Right forelimb (tissue), 1 donor: Measurements from ENCODE around the gene KCNH3.
A peak's percentile ranks its signal among the peaks of the same experiment; 100 is the strongest.

ENCODE experiments used
- DNase-seq: peaks from one replicate; pipeline ENCODE4 v3.0.0-alpha.2; 2018

KCNH3 gene

DNA sequence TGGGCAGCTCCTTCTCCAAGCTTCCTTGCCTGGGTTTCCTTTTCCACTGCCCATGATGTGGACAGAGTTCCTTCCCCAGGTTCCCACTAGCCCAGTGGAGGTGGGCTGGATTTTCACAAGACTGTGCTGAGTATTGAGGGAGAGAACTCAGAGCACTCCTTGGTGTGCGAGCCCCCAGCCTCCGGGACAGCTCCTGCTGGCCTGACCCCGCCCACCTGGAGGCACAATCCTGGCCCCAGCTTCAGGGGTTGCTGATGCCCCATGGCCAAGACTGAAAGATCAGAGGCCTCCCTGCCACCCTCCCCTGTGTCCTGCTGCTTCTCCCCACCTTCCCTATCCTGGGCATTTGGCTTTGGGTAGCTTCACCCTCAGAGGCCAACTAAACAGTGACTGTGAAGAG, 7.7 kb downstream of the KCNH3 start:
- peak; percentile 23 for DNase-seq

DNA sequence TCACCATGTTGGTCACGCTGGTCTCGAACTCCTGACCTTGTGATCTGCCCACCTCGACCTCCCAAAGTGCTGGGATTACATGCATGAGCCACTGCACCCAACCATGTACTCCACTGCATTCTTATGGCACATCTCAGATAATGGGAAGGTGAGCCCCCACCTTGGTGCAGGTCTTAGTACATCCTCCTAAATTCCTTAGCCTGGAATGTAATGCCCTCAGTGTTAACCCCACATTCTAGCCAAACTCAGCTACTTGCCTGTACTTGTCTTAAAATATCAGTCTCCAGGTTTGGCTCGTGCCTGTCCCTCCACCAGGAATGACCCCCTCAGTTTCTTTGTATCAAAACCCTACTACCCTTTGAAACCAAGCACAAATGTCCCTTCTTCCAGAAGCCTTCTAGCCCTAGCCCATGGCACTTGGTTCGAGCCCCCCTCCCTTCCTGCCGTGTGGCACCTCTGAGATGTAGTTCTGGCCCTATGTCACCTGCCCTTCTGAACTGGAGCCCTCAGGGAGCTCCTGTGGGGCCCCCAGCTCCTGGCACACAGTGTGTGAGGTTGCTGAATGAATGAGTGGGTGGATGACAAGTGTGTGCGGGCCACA, 8.4 kb downstream of the KCNH3 start:
- DNase-seq, result no peak

DNA sequence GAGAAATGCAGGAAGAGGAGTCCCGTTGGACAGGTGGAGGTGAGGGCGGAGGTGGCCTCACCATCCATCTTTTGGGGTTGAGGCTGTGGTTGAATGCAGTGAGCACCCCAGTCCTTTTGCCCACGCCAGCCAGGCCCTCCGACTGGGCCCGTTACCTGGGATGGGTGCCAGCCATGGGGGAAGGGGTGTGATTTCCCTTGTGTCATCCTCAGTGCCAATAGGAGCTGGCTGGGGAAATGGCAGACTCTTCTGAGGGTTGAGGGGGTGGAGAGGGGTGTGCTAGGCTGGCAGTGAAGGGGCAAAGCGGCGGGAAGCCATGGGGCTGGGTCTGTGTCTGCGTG, 9.6 kb downstream of the KCNH3 start:
- DNase-seq, result no peak

DNA sequence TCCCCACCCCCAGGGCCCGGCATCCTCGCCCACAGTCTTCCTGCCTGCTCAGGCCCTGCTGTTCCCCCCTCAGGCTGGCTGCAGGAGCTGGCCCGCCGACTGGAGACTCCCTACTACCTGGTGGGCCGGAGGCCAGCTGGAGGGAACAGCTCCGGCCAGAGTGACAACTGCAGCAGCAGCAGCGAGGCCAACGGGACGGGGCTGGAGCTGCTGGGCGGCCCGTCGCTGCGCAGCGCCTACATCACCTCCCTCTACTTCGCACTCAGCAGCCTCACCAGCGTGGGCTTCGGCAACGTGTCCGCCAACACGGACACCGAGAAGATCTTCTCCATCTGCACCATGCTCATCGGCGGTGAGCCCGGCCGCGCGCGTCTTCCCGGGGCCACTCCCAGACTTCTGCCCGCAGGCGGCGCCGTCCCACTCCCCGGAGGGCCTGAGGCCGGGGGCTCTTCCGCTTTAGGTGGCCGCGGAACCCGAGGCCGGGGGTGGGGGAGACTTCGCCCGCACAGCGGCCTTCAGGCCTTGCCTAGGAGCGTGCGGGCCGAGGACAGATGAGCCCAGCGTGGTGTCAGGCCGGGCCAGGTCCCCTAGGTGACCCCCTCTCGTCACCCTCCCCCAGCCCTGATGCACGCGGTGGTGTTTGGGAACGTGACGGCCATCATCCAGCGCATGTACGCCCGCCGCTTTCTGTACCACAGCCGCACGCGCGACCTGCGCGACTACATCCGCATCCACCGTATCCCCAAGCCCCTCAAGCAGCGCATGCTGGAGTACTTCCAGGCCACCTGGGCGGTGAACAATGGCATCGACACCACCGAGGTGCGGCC, 10.2 kb downstream of the KCNH3 start:
- peak; percentile 72 for DNase-seq

DNA sequence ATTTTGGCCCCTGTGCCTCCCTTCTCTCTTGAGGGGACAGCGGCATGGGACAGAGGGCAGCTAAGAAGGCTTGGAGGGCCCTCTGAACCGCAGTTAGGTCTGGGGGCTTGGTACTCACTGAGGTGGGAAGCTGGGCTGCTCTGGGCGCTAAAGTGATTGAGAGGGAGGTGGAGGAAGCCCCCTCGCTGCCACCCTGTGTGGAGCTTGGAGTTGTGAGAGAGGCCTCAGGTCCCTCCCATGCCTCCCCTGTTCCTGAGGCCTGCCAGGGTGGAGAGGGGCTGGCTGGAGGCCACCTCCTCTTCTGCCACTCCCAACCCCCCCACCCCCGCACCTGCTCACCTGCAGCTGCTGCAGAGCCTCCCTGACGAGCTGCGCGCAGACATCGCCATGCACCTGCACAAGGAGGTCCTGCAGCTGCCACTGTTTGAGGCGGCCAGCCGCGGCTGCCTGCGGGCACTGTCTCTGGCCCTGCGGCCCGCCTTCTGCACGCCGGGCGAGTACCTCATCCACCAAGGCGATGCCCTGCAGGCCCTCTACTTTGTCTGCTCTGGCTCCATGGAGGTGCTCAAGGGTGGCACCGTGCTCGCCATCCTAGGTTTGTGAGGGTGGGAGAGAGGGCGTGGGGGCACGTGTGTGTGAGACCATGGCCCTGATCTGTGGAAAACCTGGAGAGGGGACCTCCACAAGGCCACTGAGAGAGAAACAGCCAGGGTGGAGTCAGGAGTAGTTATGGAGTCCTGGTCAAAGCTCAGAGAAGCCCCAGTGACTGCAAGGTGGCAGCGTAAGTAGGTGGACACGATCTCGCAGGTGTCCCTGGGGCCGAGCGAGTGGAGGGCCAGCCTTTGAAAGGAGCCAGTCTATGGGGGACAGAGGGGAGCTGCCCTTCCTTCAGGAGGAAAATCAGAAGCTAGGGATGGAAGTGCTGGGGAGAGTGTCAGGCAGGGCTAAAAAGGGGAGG, 11.2 kb downstream of the KCNH3 start:
- no peak for DNase-seq

DNA sequence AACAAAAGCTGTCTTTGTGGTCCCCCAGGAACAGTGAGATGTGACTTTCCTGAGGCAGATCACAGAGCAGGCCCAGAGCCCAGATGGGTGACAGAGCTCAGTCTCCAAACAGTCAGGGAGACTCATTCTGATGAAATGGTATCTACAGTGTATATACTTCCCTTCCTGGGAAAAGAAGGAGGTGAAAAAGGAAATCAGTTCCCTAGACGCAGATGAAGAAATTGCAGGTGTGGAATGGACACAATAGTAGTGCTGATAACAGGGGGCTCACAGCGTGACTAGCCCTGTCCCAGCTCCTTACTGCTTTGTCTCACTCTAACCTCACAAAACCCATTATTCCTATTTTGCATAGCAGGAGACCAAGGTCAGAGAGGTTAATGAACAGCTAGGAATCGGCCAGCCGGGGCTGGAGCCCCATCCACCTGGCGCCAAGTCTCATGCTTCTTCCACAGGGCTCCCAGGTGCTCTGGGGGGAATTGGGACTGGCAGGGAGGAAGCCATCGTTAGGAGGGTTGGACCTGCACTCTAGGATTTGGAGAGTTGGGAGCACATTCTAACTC, 11.9 kb downstream of the KCNH3 start:
- DNase-seq, result no peak

DNA sequence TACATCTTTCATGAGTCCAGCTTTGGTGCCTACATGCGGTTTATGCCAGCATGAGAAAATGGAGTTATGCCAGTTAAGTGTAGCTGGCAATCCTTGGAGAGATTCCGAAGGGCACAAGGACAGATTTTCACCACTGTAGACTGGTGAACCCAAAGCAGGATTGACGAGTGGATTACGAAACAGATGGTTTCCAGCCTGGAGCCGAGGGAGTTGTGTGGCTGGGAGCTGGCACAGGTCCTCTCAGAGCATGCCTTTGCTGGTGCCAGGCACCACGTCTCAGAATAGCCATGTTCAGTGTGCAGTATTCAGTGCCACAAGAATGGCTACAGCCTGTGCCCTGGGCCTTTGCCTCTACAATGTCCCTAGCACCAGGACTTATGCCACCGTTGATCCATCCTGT, 13.2 kb downstream of the KCNH3 start:
- no peak for DNase-seq

DNA sequence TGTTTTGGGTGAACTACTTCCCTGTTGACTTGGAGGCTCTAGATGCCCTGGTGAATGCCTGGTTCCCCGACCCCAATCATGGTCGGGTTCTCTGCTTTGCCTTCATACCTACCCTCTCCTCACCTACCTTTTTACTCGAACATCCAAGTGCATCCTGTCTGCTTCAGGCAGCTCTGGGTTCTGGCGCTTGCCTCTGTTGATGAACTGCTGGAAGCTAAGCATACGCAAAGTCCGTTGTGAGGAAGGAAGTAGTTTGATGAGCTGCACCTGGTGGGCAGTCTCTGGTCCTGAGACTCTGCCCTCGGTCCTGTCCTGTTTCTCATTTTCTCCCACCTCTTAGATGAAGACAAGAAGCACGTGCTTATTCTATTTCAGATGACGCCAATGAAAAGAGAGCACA, 13.6 kb downstream of the KCNH3 start:
- DNase-seq, result no peak

DNA sequence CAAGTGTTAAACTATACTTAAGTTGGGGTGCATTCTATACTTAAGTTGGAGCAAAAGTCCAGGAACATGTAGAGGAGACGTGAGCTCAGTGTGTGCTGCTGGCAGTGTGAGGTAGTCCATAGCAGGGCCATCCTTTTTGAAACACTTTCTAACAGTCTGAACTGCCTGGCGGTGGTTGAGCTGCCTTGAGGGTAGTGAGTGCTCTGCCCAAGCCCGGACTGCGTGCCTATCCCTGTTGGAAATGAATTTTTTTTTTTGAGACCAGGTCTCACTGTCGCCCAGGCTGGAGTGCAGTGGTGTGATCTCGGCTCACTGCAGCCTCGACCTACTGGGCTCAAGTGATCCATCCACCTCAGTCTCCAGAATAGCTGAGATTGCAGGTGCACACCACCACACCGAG, 14.1 kb downstream of the KCNH3 start:
- DNase-seq, result no peak

DNA sequence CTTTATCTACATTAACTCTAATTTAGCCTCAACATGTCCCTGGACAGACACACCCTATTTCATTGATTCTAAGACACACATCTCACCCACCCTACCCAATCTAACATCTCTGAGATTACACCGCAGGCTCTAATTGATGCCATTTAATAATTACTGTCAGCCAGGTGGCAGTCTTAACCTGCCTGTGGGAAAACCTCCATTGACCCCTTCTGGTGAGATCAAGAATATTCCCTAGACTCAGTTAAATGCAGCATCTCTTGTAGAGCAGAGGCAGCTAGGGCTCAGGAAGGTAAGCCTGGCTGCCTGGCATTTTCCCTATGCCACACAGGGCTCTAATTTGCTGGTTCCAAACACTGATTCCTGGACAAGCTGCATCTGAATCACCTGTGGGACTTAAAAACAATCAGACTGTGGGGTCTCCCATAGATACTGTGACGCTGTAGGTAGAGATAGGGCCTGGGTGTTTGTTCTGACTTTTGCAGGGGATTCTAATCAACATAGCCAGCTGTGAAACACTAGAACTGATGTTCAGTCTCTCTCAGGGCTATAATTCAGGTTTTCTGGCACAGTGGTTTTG, 14.8 kb downstream of the KCNH3 start:
- peak; percentile 19 for DNase-seq

DNA sequence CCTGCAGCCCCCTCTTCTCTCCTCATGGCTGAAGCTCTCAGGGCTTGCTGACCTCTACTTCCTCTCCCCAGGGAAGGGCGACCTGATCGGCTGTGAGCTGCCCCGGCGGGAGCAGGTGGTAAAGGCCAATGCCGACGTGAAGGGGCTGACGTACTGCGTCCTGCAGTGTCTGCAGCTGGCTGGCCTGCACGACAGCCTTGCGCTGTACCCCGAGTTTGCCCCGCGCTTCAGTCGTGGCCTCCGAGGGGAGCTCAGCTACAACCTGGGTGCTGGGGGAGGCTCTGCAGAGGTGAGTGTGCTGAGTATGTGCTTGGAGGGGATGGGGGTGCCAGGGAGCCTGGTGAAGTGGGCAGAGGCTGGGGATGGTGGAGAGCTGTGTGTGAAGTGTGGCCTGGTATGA, 15.4 kb downstream of the KCNH3 start:
- peak; percentile 41 for DNase-seq

DNA sequence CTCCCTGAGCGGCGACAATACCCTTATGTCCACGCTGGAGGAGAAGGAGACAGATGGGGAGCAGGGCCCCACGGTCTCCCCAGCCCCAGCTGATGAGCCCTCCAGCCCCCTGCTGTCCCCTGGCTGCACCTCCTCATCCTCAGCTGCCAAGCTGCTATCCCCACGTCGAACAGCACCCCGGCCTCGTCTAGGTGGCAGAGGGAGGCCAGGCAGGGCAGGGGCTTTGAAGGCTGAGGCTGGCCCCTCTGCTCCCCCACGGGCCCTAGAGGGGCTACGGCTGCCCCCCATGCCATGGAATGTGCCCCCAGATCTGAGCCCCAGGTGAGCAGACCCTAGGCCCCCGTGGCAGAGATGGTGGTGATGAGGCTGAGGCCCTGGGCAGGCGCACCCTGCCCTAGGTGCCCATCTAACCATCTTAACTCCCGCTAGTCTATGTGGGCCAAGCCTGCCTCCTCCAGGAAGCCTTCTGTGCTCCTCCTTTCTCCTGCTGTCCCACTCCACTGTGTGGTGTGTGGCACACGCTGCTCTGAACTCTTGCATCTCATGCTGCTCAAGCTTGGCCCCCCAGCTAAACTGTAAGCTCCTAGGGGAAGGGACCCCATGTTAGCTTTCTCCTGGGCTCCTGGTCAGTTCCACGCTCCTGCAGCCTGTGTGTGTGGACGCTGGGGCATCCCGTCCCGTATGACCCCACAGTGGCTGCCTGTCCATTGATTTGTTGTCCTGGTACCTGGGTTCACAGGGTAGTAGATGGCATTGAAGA, 17.0 kb downstream of the KCNH3 start:
- no peak for DNase-seq

DNA sequence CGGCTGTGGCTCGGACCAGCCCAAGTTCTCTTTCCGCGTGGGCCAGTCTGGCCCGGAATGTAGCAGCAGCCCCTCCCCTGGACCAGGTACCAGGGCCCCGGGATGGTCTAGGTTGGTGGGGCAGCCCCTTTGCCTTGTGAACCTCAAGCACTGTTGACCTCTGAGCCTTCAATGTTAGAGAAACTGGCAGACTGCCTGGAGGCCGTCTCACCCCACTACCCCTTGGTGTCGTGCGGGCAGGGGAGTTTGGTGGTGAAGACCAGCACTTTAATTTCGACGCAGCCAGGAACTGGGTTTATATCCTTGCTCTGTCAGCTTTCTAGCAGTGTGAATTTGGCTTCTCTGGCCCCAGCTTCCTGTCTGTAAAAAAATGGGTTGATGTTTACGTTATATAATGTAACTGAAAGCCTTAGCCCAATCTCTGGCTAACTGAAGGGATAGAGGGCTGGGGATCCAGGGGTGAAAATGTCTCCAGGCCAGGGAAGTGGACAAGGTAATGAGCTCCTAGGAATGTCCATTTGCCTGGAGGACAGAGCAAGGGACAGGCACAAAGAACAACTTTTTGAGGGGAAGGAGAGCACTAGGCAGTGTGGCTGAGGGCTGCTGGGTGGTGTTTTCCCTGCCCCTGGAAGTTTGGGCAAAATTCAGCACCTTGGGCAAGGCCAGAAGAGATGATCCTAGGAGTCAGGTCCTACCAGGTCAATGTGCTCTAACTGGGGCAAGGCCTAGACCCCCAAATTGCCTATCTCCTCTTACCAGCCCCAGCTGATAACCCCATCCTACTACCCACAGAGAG, 17.8 kb downstream of the KCNH3 start:
- peak; percentile 13 for DNase-seq

DNA sequence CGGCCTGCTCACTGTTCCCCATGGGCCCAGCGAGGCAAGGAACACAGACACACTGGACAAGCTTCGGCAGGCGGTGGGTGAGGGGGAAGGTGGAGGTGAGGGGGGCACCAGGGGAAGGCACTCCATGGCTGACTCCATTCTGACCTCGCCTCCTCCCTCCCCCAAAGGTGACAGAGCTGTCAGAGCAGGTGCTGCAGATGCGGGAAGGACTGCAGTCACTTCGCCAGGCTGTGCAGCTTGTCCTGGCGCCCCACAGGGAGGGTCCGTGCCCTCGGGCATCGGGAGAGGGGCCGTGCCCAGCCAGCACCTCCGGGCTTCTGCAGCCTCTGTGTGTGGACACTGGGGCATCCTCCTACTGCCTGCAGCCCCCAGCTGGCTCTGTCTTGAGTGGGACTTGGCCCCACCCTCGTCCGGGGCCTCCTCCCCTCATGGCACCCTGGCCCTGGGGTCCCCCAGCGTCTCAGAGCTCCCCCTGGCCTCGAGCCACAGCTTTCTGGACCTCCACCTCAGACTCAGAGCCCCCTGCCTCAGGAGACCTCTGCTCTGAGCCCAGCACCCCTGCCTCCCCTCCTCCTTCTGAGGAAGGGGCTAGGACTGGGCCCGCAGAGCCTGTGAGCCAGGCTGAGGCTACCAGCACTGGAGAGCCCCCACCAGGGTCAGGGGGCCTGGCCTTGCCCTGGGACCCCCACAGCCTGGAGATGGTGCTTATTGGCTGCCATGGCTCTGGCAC, 18.5 kb downstream of the KCNH3 start:
- no peak for DNase-seq

DNA sequence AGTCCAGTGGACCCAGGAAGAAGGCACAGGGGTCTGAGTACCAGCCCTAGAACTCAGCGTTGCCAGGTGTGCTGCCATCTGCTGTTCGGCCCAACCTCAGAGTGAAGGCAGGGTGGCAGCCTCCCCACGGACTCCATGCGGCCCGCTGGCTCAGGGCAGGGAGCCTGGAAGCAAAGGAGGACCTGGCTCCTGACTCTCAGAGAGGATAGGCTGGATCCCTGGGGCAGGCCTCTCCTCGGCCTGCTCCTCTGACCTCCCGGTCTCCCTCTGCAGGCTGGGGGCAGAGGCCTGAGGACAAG, 19.0 kb downstream of the KCNH3 start:
- DNase-seq, result no peak

DNA sequence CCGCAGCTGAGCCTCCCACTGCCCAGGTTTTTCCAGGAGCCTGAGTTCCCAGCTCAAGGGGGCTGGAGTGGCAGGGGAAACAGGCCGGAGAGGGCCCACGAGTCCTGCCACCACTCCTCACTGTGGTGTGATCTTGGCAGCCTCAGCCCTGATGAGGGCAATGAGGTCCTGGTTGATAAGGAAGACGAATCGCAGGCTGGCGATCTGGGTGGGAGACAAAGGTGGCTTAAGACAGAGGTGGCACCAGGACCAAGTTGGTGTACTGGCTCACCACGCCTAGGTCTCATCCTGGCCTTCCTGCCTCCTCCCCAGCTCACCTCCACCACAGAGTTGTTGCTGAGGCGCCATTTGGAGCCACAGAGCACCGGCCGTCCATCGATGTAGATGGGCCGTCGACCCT, 19.7 kb downstream of the KCNH3 start:
- DNase-seq, result no peak

DNA sequence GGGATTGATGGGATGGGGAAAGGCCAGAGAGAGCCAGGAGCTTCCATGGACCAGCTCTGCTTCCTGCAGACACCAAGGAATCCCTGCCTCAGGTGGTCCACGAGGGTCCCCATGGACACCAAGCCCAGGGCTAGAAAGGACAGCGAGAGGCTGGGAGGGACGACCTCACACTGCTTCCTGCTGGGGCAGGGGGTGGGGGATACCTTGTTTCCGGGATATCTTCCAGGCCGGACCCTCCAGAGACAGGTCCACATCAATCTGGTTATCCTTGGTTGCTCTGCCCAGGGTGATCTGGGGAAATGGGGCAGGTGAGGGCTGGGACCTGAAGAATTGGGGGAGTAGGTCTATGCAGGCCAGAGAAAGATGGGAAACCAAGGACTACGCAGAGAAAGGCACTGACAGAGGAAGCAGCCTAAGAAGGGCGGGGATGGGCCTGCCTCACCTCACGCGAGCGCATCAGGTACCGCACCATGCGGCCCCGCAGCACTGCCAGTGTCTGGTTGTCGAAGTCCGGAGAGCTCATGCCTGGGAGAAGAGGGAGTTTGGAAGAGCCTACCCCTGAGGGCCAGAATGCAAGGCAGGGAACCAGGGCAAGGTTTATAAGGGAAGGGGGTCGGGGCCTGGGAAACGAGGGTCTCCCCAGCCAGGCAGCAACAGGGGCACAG, 20.3 kb downstream of the KCNH3 start:
- no peak for DNase-seq

DNA sequence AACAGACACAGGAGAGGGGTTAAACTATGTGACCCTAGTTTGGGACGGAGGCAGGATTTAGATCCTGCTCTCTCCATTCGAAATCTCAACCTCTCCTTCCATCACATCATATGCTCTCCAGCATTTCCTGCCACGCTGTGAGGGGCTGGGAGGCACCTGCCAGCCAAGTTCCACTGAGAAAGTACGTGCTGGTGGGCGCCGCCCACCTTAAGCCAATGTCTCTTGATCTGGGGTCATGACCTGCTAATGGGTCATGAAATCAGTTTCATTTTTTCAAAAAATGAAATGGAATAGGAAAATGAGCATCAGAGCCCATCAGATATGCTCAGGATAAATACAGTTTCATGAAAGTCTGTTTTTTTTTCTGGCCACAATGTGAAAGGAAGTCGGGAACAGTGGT, 21.9 kb downstream of the KCNH3 start:
- no peak for DNase-seq

DNA sequence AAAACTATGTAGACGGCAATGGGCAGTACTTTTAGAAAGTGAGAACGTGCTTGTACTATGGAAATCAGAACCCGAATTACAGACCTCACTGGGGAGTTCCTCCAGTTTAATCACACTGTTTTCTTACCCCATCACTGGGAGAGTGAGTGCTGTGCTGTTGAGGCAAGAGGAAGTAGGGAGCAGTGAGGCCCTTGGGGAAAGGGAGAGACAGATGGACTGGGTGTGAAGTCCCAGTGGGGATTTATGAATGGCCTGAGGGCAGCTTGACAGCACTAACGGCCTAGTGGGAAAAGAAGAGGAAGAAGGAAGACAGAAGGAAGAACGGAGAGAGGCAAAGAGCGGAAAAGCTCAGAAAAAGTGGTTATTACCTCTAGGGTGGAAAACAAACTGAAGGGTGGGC, 23.4 kb downstream of the KCNH3 start:
- DNase-seq, result no peak

DNA sequence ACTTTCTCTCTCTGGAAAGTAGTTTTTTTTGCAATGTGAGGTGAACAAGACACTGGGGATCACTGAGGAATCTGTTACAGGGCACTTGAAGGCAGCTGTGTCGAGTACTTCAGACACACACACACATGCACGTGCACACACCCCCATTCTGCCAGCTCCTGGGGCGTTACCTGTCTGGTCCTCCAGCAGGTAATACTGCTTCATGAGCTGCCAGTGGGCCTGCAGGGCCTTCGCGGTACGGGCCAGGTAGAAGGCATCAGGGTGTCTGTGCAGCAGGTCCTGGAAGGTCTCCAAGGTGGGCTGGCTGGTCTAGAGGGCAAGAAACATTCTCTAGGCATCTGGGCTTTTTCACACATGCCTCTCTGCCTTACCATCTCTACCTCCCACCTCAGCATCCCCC, 24.0 kb downstream of the KCNH3 start:
- no peak for DNase-seq
